HG03095 (cell line): ENCODE data around the gene ZNF341.
"Not testable (repeated sequence)": the region's sequence is repeated elsewhere in the genome, so short reads cannot be mapped to it uniquely, and the experiment has no call there.

ENCODE experiments used
- ATAC-seq: cut with Tn5 transposase; IDR thresholded peaks from one replicate; pipeline ENCODE4 v1.9.1; 2021; ENCODE audit warnings: moderate library complexity; ENCODE audit not compliant: unreplicated experiment

Gene ZNF341

DNA sequence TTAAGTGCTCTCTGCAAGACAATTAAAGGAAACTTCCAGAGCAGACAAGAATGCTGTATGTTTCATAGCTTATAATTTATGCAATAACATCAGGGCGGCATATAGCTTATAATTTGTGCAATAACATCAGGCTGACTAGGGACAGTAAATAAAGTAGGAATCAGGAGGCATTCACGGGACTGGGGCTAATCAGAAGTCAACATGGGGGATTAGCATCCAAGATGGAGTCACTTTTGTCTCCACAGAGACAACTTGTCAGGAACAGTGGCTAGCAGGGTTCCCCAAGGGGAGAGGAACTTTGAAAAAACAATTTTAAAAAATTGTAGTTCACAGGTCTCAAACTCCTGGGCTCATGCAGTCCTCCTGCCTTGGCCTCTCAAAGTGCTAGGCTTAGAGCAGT, 3.3 kb upstream of the ZNF341 start:
- ATAC-seq: no peak

DNA sequence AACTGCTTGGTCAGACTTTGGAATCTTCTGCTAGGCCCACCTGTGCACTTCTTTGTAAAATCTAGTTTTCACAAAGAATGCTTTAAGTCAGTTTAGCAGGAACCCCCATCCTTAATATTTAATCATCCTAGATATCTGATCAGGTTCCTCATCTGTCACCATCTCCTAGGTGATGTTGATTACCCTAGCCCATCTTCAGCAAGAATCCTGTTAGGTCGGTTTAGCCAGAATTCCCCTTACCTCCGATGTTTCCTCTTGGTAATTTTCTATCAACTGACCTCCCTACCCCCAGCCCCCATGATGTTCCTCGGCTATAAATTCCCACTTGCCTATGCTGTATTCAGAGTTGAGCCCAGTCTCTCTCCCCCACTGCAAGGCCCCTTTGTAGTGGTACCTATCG, 2.7 kb upstream of the ZNF341 start:
- no peak for ATAC-seq

DNA sequence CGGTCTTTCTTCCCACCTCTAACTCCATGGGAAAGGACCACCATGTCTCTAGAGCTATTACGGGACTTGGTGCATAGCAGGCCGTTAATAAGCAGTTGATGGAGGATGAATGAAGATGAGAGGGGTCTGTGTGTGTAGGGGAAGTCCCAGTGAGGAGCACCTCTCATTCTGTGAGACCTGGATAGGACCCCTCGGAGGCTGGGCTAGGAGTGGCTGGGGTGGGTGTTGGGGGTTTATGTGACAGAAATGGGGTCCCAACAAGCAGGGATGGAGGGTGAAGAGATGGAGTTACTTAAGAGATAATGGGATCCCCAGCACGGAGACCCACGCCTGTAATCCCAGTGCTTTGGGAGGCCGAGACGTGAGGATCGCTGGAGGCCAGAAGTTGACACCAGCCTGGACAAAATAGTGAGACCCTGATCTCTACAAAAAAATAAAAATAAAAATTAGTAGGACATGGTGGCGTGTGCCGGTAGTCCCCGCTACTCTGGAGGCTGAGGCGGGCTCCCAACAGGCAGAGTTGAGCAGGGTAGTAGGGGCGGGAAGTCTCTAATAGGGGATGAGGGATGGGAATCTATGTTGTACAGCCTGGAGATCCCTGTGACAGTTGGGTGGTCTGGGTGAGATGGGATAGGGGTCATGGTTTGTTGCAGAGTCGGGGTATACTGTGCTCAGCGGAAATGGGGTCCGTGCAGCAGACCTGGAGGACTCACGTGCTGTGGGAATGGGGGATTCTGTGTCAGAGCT, 677 bp upstream of the ZNF341 start:
- ATAC-seq: no peak

DNA sequence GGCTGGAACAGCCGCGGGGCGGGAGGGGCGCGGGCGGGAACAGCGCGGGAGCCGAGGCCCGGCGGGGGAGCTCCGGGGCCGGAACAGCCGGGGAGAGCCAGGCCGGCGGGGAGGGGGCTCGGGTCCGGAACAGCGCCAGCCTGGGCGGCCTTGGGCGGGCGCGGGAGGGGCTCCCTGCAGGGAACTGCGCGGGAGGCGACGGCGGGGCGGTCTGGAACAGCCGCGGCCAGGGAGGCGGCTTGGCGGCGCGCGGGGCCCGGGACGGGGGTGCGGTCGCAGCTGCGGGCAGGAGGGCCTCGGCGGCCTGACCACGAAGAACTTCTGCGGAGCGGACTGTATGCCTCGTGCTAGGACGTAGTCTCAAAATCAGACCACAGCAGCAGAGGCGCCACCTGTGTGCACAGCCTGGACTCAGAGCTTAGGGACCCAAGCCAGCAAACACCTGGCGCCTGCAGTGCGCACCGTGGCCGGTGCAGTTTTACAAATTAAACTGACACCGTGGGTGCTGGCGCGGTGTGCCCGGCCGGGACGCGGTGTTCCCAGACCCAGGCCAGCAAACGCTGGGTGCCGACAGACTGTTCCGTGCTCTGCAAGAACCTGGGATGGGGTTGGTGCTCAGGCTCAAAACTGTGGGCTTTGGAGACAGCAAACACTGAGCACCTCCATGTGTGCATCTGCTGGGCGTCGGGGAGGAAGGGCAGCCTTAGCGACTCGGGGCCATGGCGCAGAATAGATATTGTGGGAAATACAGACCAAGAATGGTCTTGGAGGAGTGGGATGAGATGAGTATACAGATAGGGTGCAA, 572 bp downstream of the ZNF341 start:
- peak; percentile 61 for ATAC-seq

DNA sequence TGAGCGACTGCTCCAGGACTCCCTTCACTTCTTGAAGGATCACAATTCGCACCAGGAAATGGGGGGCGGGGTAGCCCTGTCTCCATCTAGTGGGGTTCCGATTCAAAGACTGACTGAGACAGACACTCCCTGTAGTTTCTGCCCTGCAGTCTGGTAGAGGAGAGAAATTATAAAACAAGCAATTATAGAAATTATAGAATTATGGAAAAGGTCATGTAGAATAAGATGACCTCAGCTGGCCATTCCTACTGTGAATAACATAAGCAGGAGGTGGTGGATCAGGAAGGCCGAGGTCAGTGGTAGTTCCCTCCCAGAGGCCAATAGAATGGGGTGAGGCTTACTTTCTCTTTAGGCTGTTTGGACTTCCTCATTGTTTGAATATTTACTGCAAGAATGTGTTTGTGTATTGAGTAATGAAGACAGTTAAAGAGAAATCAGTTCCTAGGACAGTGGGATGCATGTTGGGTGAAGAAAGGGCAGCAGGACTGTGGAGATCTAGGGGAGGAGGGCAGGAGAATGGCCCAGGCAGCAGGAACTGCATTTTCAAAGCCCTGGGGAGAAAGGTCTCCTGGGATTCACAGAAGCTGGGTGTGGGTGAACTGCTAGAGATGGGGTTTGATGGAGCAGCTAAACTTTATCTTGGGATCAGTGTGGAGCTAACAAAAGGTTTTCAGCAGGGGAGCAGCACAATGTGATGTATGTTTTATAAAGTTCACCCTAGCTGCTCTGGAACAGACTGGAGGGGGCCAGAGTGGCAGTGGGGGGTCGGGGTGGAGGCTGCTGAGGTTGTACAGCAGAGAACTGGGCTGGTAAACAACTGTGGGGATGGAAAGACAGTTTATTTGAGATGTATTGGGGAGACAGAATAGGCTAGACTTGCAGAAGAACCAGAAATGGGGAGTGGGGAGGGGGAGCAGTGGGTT, 2.1 kb downstream of the ZNF341 start:
- no peak for ATAC-seq

DNA sequence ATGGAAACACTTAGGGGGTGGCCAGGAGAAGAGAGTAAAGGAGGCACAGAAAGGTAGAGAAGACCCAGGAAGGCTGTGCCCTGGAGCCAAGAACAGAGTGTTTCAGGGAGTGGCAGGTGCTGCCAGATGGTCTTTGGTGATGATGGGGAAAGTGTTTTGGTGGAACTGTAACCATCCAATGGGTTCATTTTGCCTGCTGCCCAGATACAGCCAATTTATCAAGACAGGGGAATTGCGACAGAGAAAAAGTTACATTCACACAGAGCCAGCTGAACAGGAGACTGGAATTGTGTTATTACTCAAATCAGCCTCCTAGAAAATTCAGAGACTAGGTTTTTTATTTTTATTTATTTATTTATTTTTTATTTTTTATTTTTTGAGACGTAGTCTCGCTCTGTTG, 5.2 kb downstream of the ZNF341 start:
- ATAC-seq: no peak

DNA sequence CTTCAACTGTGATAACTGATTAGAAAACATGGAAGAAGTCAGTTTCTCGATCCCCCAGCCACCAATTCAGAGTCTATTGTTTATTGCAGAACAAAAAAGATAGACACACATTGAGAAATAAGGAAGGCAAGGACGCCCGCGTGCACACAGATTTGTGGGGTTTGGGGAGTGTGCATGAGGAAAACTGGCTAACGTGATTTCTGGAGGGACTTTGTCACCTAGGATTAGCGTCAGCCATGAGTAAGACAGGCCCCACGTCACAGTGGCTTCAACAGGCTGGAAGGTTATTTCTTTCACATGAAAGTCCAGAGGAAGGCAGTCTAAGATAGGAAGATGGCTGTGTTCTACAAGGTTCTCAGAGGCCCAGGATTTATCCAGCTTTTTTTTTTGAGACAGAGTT, 7.7 kb downstream of the ZNF341 start:
- no peak for ATAC-seq

DNA sequence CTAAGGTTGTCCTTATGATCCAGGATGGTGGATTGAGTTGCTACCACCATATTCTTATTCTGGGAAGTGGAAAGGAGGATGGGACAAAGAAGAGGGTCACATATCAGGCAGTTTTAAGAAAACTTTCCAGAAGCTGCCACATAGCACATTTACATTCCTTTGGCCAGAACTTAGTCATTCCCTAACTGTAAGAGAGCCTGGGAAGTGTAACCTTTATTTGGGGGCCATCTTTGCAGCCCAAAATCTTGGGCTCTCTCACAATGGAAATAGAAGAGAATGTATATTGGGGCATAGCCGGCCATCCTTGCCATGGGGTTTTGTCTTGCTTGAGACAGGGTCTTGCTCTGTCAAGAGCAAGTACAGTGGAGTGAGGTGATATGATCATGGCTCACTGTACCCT, 8.4 kb downstream of the ZNF341 start:
- no peak for ATAC-seq

DNA sequence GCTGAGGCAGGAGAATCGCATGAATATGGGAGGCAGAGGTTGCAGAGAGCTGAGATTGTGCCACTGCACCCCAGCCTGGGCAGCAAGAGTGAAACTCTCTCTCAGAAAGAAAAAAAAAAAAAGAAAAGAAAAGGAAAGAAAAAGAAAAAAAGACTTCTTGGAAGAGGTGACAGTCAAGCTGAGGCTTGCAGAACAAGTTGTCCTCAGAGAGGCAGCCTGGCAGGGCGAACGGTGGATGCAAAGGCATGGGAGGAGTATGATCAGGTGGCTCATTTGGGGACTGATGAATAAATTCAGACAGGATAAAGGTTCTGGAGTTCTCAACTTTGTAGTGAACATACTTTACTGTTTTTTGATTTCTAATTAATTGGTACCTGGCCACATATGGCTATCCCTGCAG, 12.4 kb downstream of the ZNF341 start:
- ATAC-seq: no peak

DNA sequence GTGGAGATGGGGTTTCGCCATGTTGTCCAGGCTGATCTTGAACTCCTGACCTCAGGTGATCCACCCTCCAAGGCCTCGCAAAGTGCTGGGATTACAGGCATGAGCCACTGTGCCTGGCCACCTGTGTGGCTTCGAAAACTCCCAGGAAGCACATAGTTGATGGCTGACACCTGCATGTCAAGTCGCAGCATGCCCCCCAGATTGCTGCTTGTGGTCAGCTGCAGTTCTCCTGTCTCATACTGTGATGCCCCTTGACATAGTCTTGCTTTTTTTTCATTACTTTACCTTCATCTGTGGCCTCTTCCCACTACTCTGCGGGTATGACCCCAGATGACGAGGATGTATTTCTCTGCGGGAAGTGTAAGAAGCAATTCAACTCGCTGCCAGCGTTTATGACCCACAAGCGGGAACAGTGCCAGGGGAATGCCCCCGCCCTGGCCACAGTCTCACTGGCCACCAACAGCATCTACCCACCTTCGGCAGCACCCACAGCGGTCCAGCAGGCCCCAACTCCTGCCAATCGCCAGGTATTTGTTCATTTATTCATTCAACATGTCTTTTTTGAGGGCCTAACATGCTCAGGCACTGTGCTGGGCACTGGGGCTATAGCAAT, 13.1 kb downstream of the ZNF341 start:
- no peak for ATAC-seq

DNA sequence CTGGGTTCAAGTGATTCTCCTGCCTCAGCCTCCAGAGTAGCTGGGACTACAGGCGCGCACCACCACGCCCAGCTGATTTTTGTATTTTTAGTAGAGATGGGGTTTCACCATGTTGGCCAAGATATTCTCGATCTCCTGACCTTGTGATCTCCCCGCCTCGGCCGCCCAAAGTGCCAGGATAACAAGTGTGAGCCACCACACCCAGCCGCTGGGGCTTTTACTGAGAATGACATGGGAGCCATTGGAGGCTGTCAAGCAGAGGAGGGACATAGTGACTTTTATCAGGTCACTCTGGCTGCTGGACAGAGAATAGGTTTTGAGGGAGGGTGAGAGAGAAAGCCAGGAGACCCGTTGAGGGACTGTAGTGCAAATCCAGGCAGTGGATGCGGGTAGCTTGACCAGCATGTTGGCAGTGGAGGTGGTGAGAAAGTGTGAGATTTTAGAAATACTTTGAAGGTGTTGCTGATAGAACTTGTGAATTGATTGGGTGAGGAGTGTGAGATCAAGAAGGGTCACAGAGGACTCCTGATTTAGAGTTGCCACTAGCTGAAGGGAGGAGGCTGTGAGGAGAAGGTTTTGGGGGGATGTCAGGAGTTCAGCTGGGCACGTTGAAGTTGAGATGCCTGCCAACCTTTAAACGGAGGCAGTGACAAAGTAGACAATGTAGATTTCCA, 14.7 kb downstream of the ZNF341 start:
- ATAC-seq: no peak

DNA sequence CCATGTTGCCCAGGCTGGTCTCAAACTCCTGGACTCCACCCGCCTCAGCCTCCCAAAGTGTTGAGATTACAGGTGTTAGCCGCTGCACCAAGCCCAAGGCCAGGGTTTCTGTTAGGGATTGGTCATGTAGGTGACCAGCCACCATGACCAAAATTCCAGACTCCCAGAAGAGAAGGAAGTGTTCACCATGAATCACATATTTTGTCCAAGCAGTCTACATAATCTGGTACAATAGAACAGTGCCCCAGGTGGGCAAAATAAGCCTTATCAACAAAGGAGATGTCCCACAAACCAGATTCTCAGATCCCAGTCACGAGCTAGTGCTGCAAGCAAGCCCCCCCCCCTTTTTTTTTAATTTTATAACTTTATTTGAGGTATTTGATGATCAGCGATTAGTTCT, 20.0 kb downstream of the ZNF341 start:
- no peak for ATAC-seq

DNA sequence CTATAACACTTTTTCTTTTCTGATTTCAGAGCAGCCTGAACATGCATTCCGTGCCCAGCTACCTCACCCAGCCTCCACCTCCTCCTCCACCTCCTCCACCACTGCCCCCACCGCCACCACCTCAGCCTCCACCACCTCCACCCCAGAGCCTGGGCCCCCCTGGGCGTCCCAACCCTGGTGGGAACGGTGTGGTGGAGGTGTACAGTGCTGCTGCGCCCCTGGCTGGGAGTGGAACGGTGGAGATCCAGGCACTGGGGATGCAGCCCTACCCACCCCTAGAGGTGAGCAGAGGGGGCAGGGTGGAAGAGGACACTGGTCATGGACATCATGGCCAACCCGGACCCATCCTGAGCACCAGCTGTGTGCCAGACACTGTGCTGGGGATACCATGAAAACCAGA, 21.3 kb downstream of the ZNF341 start:
- ATAC-seq: no peak

DNA sequence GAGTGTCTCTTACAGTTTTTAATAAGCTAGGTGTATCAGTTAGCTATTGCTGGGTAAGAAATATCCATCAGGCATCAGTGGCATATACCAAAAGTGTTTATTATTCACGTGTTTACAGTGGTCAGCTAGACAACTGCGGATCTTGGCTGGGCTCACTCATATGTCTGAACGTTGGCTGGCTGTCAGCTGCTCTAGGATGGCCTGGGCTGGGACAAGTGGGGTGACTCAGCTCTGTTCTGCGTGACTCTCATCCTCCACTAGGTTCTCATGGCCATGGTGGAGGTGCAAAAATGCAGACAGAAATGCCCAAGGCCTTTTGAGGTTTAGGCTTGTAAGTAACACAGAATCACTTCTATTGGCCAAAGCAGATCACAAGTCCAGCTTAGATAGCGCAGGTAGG, 22.0 kb downstream of the ZNF341 start:
- ATAC-seq: no peak

DNA sequence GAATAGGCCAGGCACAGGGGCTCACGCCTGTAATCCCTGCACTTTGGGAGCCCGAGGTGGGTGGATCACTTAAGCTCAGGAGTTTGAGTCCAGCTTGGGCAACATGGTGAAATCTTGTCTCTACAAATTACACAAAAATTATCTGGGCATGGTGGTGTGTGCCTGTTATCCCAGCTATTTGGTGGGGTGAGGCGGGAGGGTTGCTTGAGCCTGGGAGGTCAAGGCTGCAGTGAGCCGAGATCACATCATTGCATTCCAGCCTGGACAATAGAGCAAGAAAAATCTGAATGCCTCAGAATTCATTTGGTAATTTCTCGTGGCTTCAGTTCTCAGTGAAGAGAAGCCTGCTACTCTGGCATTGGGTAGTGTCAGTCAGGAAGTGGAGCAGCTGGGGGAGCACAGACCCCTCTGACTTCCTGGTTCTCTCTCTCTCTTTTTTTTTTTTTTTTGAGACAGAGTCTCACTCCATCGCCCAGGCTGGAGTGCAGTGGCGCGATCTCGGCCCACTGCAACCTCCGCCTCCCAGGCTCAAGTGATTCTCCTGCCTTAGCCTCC, 24.2 kb downstream of the ZNF341 start:
- not testable (repeated sequence) for ATAC-seq

DNA sequence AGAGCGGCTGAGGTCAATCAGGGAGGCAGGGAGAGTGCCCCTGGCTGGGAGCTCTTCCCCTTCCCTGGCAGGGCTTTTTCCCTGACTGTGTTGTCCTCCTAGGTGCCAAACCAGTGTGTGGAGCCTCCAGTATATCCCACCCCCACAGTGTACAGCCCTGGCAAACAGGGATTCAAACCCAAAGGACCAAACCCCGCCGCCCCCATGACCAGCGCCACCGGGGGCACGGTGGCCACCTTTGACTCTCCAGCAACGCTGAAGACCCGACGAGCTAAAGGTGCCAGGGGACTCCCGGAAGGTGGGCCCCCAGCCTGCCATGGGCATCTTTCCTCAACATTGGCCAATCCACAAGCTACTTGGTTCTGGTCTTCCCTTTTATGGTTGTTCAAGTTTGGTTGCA, 25.2 kb downstream of the ZNF341 start:
- ATAC-seq: no peak

DNA sequence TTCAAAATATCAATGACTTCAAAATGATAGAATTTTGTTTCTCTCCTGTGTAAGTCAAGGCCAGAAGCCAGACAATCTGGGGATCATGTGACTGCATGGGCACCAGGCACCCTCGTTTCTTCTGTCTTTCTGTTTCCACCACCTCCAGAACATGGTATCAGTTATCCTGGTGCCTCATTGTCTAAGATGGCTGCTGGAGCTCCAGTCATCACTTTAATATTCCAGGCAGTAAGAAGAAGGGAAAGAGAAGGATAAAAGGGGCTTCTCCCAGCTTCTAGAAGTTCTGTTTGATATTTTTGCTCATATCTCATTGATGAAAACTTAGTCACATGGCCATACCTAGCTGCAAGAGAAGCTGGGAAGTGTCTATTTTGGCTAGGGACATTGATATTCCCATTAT, 25.7 kb downstream of the ZNF341 start:
- no peak for ATAC-seq

DNA sequence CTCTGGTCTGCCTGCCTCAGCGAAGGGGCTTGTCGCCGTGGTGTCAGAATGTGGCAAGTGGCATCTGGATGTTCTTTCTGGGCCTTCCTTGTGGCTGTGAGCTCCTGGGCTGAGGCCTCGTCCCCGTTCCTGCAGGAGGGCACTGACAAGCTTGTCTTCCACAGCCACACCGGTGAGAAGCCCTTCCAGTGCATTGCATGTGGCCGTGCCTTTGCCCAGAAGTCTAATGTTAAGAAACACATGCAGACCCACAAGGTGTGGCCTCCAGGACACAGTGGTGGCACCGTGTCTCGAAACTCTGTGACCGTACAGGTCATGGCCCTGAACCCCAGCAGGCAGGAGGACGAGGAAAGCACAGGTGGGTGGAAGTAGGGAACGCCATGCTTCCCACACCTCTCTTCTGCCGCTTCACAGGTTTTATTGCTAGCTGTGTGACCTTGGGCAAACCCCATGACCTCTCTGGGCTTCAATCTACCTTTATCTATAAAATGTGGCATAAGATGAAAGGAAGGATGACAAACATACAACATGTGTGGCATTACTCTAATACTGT, 30.0 kb downstream of the ZNF341 start:
- no peak for ATAC-seq

DNA sequence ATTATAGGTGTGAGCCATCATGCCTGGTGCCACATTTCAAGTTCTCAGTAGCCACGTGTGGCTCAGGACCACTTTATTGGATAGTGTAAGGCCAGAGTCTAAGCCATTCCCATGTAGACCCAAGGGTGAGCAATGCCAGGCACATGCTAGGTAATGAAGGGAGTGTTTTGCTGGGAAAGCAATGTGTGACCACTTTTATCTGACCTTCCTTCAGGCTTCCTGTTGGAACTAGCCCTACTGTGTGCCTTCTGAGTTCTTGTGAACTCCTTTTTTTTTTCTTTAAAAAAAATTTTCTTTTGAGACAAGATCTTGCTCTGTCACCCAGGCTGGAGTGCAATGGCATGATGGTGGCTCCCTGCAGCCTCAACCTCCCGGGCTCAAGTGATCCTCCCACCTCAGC, 33.3 kb downstream of the ZNF341 start:
- ATAC-seq: no peak

DNA sequence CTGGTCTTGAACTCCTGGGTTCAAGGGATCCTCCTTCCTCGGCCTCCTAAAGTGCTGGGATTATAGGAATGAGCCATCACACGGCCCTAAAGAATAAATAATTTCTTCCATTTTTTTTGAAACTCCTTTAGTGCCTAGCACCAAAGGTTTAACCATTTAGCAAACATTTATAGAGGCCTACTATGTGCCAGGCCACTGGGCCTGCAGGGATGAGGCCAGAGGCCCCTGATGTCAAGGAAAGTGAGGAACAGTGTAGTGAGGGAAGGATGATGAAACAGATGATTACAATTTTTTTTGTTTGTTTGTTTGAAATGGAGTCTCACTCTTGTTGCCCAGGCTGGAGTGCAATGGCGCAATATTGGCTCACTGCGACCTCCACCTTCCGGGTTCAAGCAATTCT, 33.8 kb downstream of the ZNF341 start:
- ATAC-seq: no peak
